Measurements from ENCODE around the gene LENG8.
"Not testable (repeated sequence)": the region's sequence is repeated elsewhere in the genome, so short reads cannot be mapped to it uniquely, and the experiment has no call there.

The LENG8 gene

DNA sequence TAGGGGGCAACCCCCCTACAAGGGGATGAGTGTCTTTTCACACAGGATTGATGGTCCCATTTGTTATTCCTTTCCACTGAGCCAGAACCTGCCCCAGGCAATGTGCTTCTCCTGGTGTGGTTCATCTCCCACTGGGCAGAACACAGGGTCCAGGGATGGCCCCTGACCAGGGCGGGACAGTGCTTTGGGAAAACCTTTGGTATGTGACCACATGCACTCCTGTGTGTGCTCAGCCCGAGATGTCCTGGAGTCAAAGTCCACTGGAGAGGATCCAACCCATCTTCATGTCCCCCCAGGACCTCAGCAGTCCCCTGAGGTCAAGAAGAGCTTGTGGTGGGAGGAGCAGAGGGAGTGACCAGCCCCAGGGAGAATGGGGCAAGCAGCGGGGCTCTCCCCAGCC, 59.5 kb downstream of the LENG8 start:
- DNase-seq (ENCODE audit: insufficient read length, low spot score); FAIRE-seq: not testable (repeated sequence)

DNA sequence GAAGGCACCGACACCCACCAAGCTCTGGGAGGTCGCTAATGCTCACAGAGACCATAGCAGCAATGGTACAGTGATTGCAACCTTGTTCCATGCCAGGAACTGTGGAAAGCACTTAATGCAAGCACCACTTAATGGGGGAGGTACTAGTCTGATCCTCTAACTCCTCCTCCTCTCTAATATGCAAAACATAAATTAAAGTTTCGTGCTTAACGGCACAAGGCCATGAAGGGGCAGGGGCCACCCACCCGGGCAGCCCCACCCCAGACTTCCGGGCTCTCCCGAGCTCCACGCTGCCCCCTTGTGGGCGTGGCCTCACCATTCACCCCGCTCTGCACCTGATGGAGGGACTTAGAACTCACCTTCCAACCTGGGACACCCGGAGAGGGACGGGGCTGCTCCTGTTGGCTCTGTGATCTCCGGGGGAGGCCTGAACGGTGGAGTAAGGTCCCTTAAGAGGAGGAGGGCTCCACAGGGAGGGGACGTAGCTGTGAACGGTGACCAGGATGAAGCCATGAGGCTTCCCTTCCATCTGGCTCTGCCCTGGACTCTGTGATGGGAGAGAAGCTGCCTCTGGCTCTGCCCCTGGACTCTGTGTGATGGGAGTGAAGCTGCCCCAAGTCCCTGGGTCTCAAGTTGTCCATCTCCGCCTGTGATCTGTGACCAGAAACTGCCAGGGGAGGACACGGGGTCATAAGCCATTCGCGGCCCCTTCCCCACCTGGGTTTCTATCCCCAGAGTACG, 60.4 kb downstream of the LENG8 start:
- peak; percentile 93 for FAIRE-seq
- not testable (repeated sequence) for DNase-seq (ENCODE audit: insufficient read length, low spot score)

Data from GM19239 (cell line).